GM20000 (cell line): ENCODE results near the gene FADS6.
"Not testable (repeated sequence)": the region's sequence is repeated elsewhere in the genome, so short reads cannot be mapped to it uniquely, and the experiment has no call there.

ENCODE experiments used
- DNase-seq: peaks from one replicate; pipeline ENCODE4 v3.0.0; 2012; ENCODE audit warnings: low spot score
- CTCF ChIP-seq: IDR thresholded peaks from 2 replicates; pipeline ENCODE4 v1.5.1; 2012; ENCODE audit warnings: mild to moderate bottlenecking, control low read depth; ENCODE audit errors: extremely low read depth, missing control alignments

The FADS6 gene

GRCh38 chr17:74874615-74875037, 18.8 kb downstream of the FADS6 start:
- TF ChIP-seq CTCF: no peak
- no peak for DNase-seq

- TF ChIP-seq CTCF: no peak
- no peak for DNase-seq
Measured at GRCh38 chr17:74873874-74874614, 19.4 kb downstream of the FADS6 start.

- no peak for TF ChIP-seq CTCF
- peak; percentile 100 for DNase-seq
Measured at GRCh38 chr17:74873037-74873873, 20.2 kb downstream of the FADS6 start.

- no peak for TF ChIP-seq CTCF
- DNase-seq: no peak
Measured at GRCh38 chr17:74872313-74873036, 21.0 kb downstream of the FADS6 start, which contains the start of gene FDXR. TSS of gene FDXR (minus strand) at chr17:74872994. CDS start at chr17:74872944, 50 bp downstream.

- TF ChIP-seq CTCF: no peak
- DNase-seq: no peak
Measured at GRCh38 chr17:74871356-74872076, 21.9 kb downstream of the FADS6 start.

- no peak for TF ChIP-seq CTCF
- DNase-seq: no peak
Measured at GRCh38 chr17:74870512-74870911, 22.9 kb downstream of the FADS6 start.

- not testable (repeated sequence) for DNase-seq
Measured at GRCh38 chr17:74870028-74870427, 23.4 kb downstream of the FADS6 start.
